ENCODE data around the gene FIGNL2. TPM values are rescaled to one million over a fixed set of nuclear protein-coding genes. Genes with fewer than 3 reads are reported as not detected.

FIGNL2 gene
- total and polyA plus RNA-seq, 8 donors, result under 0.01 to 1.4 (median 0.12) TPM; not detected in 3

DNA sequence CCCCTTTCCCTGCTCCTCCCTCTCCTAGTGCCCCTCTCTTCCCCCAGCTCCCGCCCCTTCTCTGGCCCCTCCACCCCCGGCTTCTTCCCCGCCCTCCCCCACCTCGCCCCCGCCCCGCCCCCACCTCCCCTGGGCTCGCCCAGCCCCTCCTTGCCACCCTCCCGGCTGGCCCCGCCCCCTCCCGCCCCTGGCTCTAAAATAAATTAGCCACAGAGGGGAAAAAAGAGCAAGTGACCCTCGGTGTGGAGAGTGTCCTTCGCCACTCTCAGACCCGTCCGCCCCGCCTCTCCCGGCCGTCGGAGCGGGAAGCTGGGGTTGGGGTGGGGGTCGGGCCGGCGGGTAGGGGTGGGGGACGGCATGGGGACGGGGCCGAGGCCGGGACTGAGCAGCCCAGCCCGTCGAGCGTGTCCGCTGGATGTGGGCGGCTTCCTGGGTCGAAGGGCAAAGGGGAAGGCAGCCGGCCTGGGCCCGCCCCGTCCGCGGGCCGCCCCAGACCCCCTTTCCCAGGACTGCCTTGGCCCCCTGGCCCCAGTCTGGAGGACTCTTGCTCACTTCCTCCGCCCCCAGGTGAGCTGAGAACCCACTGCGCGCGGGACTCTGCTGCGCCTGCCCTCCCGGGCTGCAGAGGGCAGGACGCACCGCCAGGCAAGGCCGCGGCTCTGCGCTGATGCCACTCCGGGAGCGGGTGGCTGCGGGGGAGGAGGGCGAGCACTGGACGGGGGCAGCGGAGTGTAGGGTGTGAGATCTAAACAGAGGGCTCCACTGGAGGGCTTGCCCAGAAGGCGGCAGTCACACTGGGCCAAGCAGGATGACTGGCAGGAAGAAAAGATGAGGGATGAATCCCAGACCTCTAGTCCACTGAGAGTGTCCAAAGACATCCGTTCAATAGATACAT is 570 bp upstream of the FIGNL2 start:
- H3K4me1 ChIP-seq, result peaks cover 22 to 39% (median 31%) of the 10 kb centered on the region in 4 donors
- peak in 1 of 2 donors; percentile 70 for DNase-seq
- H3K9me3 ChIP-seq, result no peaks in the 10 kb centered on the region
- H3K27ac ChIP-seq, result peak overlapping the region in 3 of 5 donors; percentile 31 to 78 (median 75)
- intact Hi-C loops (cut with DNase I; ENCODE audit: low total_unique reads), result no loop called here
- H3K4me3 ChIP-seq, result peak overlapping the region; percentile 48 to 62 (median 49)
- peaks cover 11 to 79% (median 48%) of the 10 kb centered on the region in 3 donors for H3K27me3 ChIP-seq
- no peaks in the 10 kb centered on the region for H3K36me3 ChIP-seq
- WGBS, 5 donors, result 39 to 61% (median 56%) methylated on average over 25 to 55 of the region's 57 CpGs
- TF ChIP-seq POLR2AphosphoS5 (IDR thresholded peaks at IDR 0.05), result no peak
- no peak for TF ChIP-seq EP300 (IDR thresholded peaks at IDR 0.05)
- TF ChIP-seq, protein P1, sequence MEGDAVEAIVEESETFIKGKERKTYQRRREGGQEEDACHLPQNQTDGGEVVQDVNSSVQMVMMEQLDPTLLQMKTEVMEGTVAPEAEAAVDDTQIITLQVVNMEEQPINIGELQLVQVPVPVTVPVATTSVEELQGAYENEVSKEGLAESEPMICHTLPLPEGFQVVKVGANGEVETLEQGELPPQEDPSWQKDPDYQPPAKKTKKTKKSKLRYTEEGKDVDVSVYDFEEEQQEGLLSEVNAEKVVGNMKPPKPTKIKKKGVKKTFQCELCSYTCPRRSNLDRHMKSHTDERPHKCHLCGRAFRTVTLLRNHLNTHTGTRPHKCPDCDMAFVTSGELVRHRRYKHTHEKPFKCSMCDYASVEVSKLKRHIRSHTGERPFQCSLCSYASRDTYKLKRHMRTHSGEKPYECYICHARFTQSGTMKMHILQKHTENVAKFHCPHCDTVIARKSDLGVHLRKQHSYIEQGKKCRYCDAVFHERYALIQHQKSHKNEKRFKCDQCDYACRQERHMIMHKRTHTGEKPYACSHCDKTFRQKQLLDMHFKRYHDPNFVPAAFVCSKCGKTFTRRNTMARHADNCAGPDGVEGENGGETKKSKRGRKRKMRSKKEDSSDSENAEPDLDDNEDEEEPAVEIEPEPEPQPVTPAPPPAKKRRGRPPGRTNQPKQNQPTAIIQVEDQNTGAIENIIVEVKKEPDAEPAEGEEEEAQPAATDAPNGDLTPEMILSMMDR (IDR thresholded peaks at IDR 0.05), result no peak
- TF ChIP-seq POLR2A (IDR thresholded peaks at IDR 0.05), result no peak

- peaks cover 11 to 86% (median 48%) of the 10 kb centered on the region in 3 donors for H3K27me3 ChIP-seq
Measured at GRCh38 chr12:51847643-51848325, 734 bp downstream of the FIGNL2 start.

GRCh38 chr12:51846911-51847642 is 1.4 kb downstream of the FIGNL2 start:
- WGBS, 5 donors, result 1 to 2% (median 2%) methylated on average over 28 to 59 of the region's 59 CpGs
- H3K27ac ChIP-seq, result peak overlapping the region; percentile 15 to 78 (median 42)
- intact Hi-C loops (cut with DNase I; ENCODE audit: low total_unique reads), result no loop called here
- no peaks in the 10 kb centered on the region for H3K36me3 ChIP-seq
- TF ChIP-seq POLR2A (IDR thresholded peaks at IDR 0.05) (no peak), EP300 (IDR thresholded peaks at IDR 0.05) (no peak), POLR2AphosphoS5 (IDR thresholded peaks at IDR 0.05) (no peak)
- peaks cover 22 to 39% (median 31%) of the 10 kb centered on the region in 4 donors for H3K4me1 ChIP-seq
- H3K4me3 ChIP-seq, result peak overlapping the region; percentile 48 to 62 (median 49)
- peaks cover 11 to 86% (median 48%) of the 10 kb centered on the region in 3 donors for H3K27me3 ChIP-seq
- no peaks in the 10 kb centered on the region for H3K9me3 ChIP-seq
- peak in 1 of 2 donors; percentile 84 for DNase-seq

More at GRCh38 chr12:51847643-51848325, 734 bp downstream of the FIGNL2 start:
- intact Hi-C loops (cut with DNase I; ENCODE audit: low total_unique reads), result no loop called here
- no peaks in the 10 kb centered on the region for H3K9me3 ChIP-seq
- peak in 1 of 2 donors; percentile 67 for DNase-seq
- no peaks in the 10 kb centered on the region for H3K36me3 ChIP-seq
- H3K27ac ChIP-seq, result peak overlapping the region; percentile 17 to 78 (median 53)
- WGBS, 5 donors, result 0 to 2% (median 1%) methylated on average over 22 to 40 of the region's 40 CpGs
- TF ChIP-seq POLR2A (IDR thresholded peaks at IDR 0.05), result no peak
- TF ChIP-seq EP300 (IDR thresholded peaks at IDR 0.05), result no peak
- TF ChIP-seq POLR2AphosphoS5 (IDR thresholded peaks at IDR 0.05), result no peak
- TF ChIP-seq, protein P1 (IDR thresholded peaks at IDR 0.05), result no peak
- H3K4me3 ChIP-seq, result peak overlapping the region; percentile 48 to 62 (median 49)
- H3K4me1 ChIP-seq, result peaks cover 22 to 39% (median 31%) of the 10 kb centered on the region in 4 donors

DNA sequence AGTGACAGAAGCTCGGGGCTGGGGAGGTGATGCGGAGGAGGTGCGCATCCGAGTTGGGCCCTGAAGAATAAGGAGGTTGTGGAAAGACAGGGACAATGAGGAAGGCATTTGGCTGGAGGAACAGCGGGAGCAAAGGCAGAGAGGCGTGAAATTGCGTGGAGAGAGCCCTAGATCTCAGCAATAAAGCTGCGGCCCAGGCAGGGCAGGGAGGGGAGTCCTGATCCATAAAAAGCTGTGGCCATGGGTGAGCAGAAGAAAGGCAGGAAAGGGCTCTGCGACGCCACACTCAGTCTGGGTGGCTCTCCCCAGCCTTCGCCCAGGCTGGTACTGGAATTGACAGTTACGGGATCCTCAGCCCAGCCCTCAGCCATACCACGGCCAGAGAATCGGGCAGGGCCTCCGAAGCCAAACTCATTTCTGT is 2.2 kb downstream of the FIGNL2 start:
- WGBS, 5 donors, result 80 to 89% (median 85%) methylated on average over 15 of the region's 15 CpGs

More for the DNA sequence above, 2.2 kb downstream of the FIGNL2 start:
- TF ChIP-seq, protein P1 (IDR thresholded peaks at IDR 0.05), result no peak
- TF ChIP-seq EP300 (IDR thresholded peaks at IDR 0.05), result no peak
- TF ChIP-seq POLR2AphosphoS5 (IDR thresholded peaks at IDR 0.05), result no peak
- no peak for TF ChIP-seq POLR2A (IDR thresholded peaks at IDR 0.05)
- H3K27ac ChIP-seq, result peak overlapping the region in 1 of 5 donors; percentile 75
- H3K9me3 ChIP-seq, result no peaks in the 10 kb centered on the region
- peaks cover 22 to 39% (median 29%) of the 10 kb centered on the region in 4 donors for H3K4me1 ChIP-seq
- H3K4me3 ChIP-seq, result peak overlapping the region in 2 of 4 donors; percentile 48 to 62
- peaks cover 11 to 92% (median 48%) of the 10 kb centered on the region in 3 donors for H3K27me3 ChIP-seq
- intact Hi-C loops (cut with DNase I; ENCODE audit: low total_unique reads), result no loop called here
- H3K36me3 ChIP-seq, result no peaks in the 10 kb centered on the region
- DNase-seq, result no peak
